Muscle of arm (tissue), 12 donors: Measurements from ENCODE around the gene HYAL2. TPM values are rescaled to one million over a fixed set of nuclear protein-coding genes. Genes with fewer than 3 reads are reported as not detected.

Experiments used
- DNase-seq: peaks from one replicate; pipeline ENCODE4 v3.0.0-alpha.2; 2013
- polyA plus RNA-seq, 12 donors: library from polyadenylated mRNA; unstranded; fragments of 120-200 nt; gene quantifications; one replicate each; pipeline ENCODE4 v1.2.1, GENCODE V29; 2013; ENCODE audit not compliant: insufficient read length in 12 of 12

The HYAL2 gene
- polyA plus RNA-seq, 12 donors: 30.9 to 43.9 (median 36.9) TPM; not detected in 1

DNA sequence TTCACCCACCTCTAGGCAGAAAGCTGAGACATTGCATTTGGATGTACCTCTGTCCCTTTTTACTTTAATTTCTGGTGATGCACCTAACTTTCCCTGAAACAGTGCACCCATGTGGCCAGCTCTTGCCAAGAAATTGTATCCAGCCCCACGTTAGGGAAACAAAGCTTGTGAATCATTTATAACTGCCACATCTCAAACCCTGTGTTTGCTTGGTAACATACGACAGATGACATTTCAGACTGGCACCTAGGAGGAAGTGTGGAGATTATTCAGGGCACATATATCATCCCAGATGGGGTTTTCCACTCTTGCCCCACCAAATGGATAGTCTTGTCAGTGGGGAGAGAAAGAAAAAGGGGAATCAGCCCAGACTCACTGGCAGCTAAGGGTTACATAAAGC lies 30.2 kb upstream of the HYAL2 start:
- no peak for DNase-seq

DNA sequence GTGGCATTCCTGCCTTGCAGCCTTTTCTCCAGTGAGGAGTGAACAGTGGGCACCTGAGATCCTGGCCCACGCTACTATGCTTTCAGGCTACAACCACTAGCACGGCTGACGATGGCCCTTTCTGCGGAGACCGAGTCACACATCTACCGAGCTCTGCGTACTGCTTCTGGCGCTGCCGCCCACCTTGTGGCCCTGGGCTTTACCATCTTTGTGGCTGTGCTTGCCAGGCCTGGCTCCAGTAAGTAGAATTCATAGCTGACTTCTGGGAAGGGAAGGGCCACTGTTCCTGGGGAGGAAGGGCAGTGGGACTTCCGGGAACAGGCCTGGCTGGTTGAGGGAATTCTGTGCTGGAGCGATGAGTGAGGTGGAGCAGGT lies 28.8 kb upstream of the HYAL2 start:
- no peak for DNase-seq

DNA sequence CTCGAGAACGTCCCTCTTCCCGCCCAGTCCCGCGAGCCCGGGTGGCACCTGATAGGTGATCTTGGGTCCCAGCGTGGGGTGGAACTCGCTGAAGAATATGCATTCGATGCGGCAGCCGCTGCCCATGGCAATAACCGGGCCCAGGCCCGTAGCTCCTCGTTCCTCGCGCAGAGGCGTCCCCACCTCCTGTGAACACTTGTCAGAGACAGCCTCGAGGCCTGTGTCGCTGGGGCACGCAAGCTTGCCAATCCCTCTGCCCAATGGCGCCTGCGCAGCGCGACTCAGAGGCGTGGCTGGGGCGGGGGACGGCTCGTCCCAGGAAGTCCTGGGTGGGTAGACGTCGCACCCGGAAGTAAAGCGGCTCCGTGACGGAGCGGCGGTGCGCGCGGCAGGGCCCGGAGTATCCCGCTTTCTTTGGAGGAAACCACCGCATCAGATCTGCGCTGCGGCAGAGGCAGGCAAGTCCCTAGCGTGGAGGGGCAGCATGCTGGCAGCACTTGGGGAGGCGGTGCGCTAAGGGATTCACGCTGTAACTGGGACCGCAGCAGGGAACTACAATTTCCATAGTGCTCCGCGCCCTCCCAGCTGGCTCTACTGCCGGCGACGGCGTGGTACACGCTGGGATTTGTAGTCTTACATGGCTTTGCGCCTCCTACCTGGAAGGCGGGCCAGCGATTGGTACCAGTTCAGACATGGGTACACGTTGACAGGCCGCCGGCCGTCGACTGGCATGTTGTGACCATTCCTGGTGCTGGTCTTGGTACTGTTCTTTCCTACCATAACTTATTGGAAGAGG lies 28.2 kb upstream of the HYAL2 start, which contains the start of the genes CYB561D2 and NPRL2:
CYB561D2 (plus strand) TSS at position 336 of the 796 bp plus-strand sequence. CDS start 572 bp downstream, outside the sequence.
NPRL2 (minus strand) TSS at position 249 of the 796 bp plus-strand sequence; CDS start at position 126, 123 bp downstream.
- peak; percentile 95 for DNase-seq

- no peak for DNase-seq
Observed at GRCh38 chr3:50350213-50350526, 27.6 kb upstream of the HYAL2 start.

DNA sequence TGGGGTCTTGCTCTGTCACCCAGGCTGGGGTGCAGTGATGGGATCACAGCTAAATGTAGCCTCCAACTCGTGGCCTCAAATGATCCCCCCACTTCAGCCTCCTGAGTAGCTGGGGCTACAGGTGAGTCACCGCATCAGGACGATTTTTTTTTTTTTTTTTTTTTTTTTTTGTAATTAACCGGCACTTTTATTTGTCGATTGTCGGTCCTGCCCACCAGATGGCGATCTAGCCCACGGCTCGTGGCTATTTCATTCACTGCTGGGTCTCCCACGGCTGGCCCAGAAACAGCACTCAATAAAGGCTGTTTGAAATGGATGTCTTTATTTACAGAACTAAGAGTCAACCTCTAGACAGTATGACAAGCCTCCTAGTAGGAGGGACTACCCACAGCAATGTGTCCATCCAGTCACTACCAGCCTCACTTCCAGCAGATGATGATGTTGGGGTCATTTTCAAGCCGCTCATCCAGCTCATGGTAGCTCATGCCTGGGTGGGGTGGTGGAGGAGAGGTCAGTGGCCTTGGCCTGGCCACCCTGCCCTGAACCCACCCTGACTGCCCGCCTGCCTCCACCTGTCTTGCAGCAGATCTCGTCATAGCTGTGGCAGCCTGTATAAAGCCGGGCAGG lies 24.8 kb upstream of the HYAL2 start:
- DNase-seq: peak; percentile 68

DNA sequence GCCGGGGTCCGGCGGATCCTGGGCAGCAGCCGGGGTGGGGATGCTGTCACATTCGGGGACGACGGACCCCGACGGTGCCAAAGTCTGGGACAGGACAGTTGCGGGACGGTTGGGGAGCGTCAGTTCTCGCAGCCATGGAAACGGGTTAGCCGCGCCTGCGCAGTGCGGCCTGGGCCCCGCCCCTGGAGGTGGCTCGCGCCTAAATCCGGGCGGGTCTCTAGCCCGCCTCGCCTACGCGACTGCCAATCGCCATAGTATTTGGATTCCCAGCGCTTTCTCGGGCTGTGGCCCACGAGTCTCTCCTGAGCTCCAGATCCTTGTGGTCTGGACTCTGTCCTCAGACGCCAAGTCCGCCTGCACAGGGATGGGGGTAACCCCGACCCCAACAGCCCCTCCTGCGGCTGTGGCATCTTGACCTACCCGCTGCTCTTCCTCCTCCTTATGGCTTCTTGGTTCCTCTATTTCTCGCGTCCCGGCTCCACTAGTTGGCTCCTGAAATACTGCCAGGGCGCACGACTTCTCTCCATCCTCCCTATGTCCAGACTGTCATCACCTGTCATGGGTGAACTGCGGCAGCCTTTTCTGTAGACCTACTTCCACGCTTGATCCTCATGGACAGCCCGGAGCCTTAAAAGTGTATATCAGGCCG lies 23.2 kb upstream of the HYAL2 start, which contains the start of gene ZMYND10:
ZMYND10 (minus strand) TSS at position 147 of the 649 bp plus-strand sequence. CDS start 153 bp downstream, outside the sequence.
- no peak for DNase-seq

- DNase-seq: no peak
Observed at GRCh38 chr3:50345008-50345407, 22.5 kb upstream of the HYAL2 start.

GRCh38 chr3:50342813-50343633 lies 20.5 kb upstream of the HYAL2 start:
- no peak for DNase-seq

GRCh38 chr3:50341996-50342650 lies 19.6 kb upstream of the HYAL2 start:
- no peak for DNase-seq

DNA sequence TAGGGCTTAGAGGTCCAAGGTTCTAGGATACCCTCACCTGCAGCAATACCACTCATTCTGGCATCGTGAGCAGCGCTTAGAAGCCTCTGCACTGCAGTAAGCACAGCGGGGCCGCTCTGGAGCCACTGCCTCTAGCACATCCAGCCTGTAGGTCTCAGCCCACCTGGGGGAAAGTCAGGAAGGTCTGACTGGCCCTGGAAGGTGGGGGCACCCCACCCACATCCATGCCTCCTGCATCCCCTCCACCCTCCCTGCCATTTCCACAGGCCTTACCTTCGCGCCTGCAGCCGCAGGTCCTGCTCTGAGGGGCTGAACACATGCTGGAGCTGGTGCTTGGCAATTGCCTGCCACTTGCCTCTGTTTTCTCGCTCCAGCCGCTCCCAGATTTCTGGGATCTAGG lies 19.0 kb upstream of the HYAL2 start:
- DNase-seq: no peak

DNA sequence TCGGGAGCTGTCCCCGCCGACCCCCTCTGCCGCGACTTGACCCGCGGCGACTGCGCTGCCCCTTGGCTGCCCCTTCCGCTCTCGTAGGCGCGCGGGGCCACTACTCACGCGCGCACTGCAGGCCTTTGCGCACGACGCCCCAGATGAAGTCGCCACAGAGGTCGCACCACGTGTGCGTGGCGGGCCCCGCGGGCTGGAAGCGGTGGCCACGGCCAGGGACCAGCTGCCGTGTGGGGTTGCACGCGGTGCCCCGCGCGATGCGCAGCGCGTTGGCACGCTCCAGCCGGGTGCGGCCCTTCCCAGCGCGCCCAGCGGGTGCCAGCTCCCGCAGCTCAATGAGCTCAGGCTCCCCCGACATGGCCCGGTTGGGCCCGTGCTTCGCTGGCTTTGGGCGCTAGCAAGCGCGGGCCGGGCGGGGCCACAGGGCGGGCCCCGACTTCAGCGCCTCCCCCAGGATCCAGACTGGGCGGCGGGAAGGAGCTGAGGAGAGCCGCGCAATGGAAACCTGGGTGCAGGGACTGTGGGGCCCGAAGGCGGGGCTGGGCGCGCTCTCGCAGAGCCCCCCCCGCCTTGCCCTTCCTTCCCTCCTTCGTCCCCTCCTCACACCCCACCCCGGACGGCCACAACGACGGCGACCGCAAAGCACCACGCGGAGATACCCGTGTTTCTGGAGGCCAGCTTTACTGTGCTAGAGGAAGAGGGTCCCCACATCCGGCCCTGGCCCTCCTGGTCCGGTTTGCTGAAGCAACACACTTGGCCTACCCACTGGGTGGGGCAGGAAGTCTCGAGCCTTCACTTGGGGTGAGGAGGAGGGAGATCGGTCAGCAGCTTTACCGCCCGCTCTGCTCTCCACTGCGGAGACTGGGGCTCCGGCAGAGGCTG lies 18.1 kb upstream of the HYAL2 start, which contains the start of gene RASSF1:
RASSF1 (minus strand) TSS at position 389 of the 882 bp plus-strand sequence; CDS start at position 358, 31 bp downstream.
- peak; percentile 89 for DNase-seq

GRCh38 chr3:50340147-50340447 lies 17.6 kb upstream of the HYAL2 start:
- DNase-seq: no peak

GRCh38 chr3:50339485-50340146 lies 17.1 kb upstream of the HYAL2 start:
- DNase-seq: no peak

DNA sequence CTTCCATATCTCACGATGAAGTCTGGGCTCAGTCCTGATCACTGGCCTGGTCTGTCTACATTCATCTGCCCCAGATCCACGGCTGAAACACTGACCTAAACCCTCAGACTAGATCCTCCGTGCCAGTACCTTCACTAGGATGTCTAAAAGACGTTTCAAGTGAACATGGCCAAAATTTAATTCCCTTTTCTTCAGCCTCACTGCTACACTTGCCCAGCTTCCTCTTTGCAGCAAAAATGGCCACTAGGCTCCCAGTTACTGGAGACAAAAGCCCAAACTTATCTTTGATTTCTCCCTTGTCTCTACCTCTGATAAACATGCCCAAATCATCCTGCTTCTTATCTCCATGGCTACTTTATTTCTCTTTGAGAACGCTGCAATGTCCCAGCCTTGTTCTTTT lies 16.4 kb upstream of the HYAL2 start:
- no peak for DNase-seq

DNA sequence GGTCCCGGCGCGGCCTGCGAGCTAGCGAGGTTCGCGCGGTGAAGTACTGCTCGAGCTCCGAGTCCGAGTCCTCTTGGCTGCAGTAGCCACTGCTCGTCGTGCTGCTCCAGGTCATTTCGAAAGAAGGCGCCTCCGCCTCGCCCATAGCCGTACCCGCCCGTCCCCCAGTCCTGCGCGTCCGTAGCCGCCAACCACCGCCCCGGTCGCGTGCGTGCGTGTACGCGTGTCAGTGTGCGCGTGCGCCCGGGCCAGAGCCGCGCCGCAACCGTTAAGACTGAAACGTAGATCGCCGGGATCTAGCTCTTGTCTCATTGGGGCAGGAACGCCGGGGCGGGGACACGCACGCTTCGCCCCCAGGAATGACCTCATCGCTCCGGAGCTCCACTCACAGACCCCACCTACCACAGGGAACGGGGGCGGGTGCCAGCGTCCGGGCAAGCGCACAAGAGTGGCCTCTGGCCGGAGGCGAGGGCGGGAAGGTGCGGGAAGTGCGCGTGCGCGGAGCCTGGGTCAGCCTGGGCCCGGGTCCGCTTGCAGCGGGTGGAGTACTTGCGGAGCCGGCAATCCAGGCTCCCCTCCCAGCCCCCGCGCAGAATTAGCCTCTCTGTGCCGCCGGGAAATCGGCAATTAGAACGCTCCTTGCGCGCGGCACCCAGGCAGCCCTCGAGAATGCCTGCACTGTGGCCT lies 14.8 kb upstream of the HYAL2 start:
- peak; percentile 98 for DNase-seq

DNA sequence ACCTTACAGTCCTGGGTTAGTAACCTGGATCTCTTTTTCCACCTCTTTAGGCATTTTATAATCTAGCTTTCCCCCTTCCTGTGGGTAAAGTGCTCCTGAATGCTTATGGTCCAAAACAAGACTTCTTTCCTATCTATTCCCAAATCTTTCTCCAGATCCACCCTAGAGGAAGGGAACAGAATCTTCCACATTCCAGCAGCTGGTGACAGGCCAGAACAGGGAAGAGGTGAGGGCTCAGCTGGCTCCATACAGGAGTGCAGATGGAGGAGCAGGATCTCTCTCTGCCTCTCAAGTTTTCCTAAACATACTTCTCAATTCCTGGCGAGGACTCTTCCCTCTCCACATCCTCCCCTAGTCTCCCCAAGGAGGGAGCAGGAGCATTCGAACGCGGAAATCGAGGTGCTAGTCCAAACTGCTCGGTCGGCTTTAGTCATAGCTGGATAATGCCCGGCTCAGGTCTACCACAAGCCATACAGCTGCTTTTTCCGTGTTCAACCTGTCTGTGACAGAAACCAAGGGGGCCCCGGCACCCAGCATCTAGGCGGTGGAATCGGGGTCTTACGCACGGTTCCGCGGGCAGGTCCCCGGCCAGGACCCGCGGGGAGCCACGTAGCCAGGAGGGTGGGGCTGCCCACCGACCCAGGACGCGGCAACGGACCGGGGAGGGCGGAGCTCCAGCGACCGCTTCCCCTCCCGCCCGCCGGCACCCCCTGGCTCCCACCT lies 14.1 kb upstream of the HYAL2 start:
- DNase-seq: no peak

DNA sequence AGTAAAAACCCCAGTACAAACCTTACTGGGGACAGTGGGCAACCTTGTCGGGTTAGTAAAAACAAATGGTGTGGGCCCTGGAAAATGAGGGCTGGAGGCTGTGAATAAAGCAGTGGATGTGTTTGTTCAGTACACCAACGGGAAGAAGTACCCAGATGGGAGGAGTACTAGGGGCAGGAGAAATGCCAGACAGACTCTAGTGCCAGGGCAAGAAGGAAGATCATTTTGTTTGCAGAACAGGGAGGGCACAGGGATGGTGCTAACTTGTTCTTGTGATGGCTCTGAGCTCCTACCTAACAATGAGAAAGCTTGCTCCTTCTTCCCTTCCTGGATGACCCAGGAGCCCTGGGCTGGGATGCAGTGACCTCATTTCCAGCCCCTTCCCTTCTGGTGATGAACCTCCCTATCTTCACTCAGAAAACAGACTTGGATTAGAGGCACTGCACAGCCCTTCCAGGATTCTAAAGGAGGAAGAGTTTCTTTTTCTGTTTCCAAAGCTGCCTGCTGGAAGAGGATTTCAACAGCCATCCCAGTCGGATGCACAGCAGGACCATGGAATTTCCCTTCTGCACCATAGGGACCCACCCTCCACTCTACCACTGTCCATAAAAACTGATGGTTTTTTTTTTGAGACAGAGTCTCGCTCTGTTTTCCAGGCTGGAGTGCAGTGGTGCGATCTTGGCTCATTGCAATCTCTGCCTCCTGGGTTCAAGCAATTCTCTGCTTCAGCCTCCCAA lies 12.0 kb upstream of the HYAL2 start:
- no peak for DNase-seq
